GM10248 (cell line): ENCODE measurements around the gene ARHGAP24.

Experiments
- CTCF ChIA-PET: fragments of 300-600 bp; sonication (Branson Sonifier 250); formaldehyde crosslinking; extraction: SDS; loops from one replicate; lab custom pipeline; 2021; ENCODE audit warnings: antibody characterized with exemption; lab: Yijun Ruan, JAX
- POLR2A ChIA-PET: fragments of 350-650 bp; sonication (Branson Sonifier 250); formaldehyde crosslinking; extraction: SDS; loops from one replicate; lab custom pipeline; 2020; ENCODE audit warnings: antibody characterized with exemption; lab: Yijun Ruan, JAX
- DNase-seq: peaks from one replicate; pipeline ENCODE4 v3.0.0; 2012; ENCODE audit errors: extremely low spot score
- CTCF ChIP-seq: IDR thresholded peaks from 2 replicates; pipeline ENCODE4 v1.5.1; 2012; ENCODE audit warnings: mild to moderate bottlenecking, low read depth; ENCODE audit errors: extremely low read depth, missing control alignments, control extremely low read depth

The ARHGAP24 gene

GRCh38 chr4:85759388-85759787 lies 284.4 kb downstream of the ARHGAP24 start:
- CTCF ChIA-PET: interaction anchor here (1.2 to 1.5 kb wide), 2 partner anchors 10 to 12 kb away, joined by 3 to 4 read pairs; no protein-coding TSS in a partner anchor
- POLR2A ChIA-PET: no interaction called here
- TF ChIP-seq CTCF: no peak
- no peak for DNase-seq

- no peak for DNase-seq
- POLR2A ChIA-PET: no interaction called here
- TF ChIP-seq CTCF: no peak
- CTCF ChIA-PET: interaction anchor here (1.2 to 3.9 kb wide), 2 partner anchors 12 to 37 kb away, joined by 5 to 23 read pairs; no protein-coding TSS in a partner anchor
These were observed 285.6 kb downstream of the ARHGAP24 start for GRCh38 chr4:85760511-85760910.

GRCh38 chr4:85761803-85762528 lies 287.0 kb downstream of the ARHGAP24 start:
- no peak for DNase-seq
- TF ChIP-seq CTCF: no peak
- CTCF ChIA-PET: interaction anchor here (1.0 to 3.9 kb wide), 10 partner anchors 10 to 208 kb away, joined by 3 to 23 read pairs (median 4); no protein-coding TSS in a partner anchor
- POLR2A ChIA-PET: no interaction called here

- DNase-seq: no peak
- CTCF ChIA-PET: interaction anchor here (0.9 to 3.9 kb wide), 10 partner anchors 10 to 207 kb away, joined by 3 to 23 read pairs (median 4); no protein-coding TSS in a partner anchor
- no peak for TF ChIP-seq CTCF
- POLR2A ChIA-PET: no interaction called here
These were observed 287.6 kb downstream of the ARHGAP24 start for GRCh38 chr4:85762529-85762871.

GRCh38 chr4:85763202-85763601 lies 288.3 kb downstream of the ARHGAP24 start:
- DNase-seq: no peak
- no peak for TF ChIP-seq CTCF
- POLR2A ChIA-PET: no interaction called here
- CTCF ChIA-PET: interaction anchor here (0.9 to 3.9 kb wide), 6 partner anchors 9 to 206 kb away, joined by 3 to 23 read pairs (median 4); no protein-coding TSS in a partner anchor

GRCh38 chr4:85767649-85768048 lies 292.7 kb downstream of the ARHGAP24 start:
- TF ChIP-seq CTCF: no peak
- no peak for DNase-seq
- CTCF ChIA-PET: interaction anchor here (1.9 kb wide), 1 partner anchor 20 kb away, joined by 6 read pairs; no protein-coding TSS in a partner anchor
- POLR2A ChIA-PET: no interaction called here
